Endodermal cell (in vitro differentiated cells): ENCODE measurements around the gene CSTPP1. TPM values are rescaled to one million over a fixed set of nuclear protein-coding genes. Genes with fewer than 3 reads are reported as not detected.
A peak's percentile ranks its signal among the peaks of the same experiment; 100 is the strongest.

ENCODE experiments used
- DNase-seq: peaks from one replicate; pipeline ENCODE4 v3.0.0-alpha.2; 2017
- H3K27ac ChIP-seq: 2 replicates; pipeline ENCODE4 v1.5.1; 2013; ENCODE audit warnings: mild to moderate bottlenecking, low read depth, low read length, moderate library complexity
- H3K27me3 ChIP-seq: 2 replicates; pipeline ENCODE4 v1.6.1; 2013; ENCODE audit warnings: mild to moderate bottlenecking, low read length, moderate library complexity; ENCODE audit not compliant: insufficient read depth, control insufficient read depth, poor library complexity, severe bottlenecking
- H3K36me3 ChIP-seq: 2 replicates; pipeline ENCODE4 v1.7.0; 2013; ENCODE audit warnings: mild to moderate bottlenecking, low read length, moderate library complexity; ENCODE audit not compliant: control insufficient read depth, insufficient read depth
- H3K4me1 ChIP-seq: one replicate; pipeline ENCODE4 v1.7.0; 2013; ENCODE audit warnings: low read length; ENCODE audit not compliant: control insufficient read depth, insufficient read depth
- H3K4me3 ChIP-seq: 2 replicates; pipeline ENCODE4 v1.5.1; 2013; ENCODE audit warnings: mild to moderate bottlenecking, low read length, moderate library complexity
- H3K9ac ChIP-seq: 2 replicates; pipeline ENCODE4 v1.6.1; 2013; ENCODE audit warnings: mild to moderate bottlenecking, low read length, moderate library complexity; ENCODE audit not compliant: poor library complexity, severe bottlenecking; ENCODE audit errors: extremely low read depth
- H3K9me3 ChIP-seq: 2 replicates; pipeline ENCODE4 v1.6.1; 2013; ENCODE audit warnings: mild to moderate bottlenecking, low read length, moderate library complexity; ENCODE audit not compliant: control insufficient read depth
- H3K27ac Mint-ChIP-seq: 2 replicates; pipeline ENCODE4 v1.8.0; 2020; ENCODE audit warnings: mixed read lengths
- H3K27me3 Mint-ChIP-seq: 2 replicates; pipeline ENCODE4 v1.8.0; 2021; ENCODE audit warnings: mild to moderate bottlenecking, mixed read lengths; ENCODE audit not compliant: insufficient read depth
- H3K36me3 Mint-ChIP-seq: 2 replicates; pipeline ENCODE4 v1.8.0; 2020; ENCODE audit warnings: low read depth, mixed read lengths
- H3K4me1 Mint-ChIP-seq: 2 replicates; pipeline ENCODE4 v1.8.0; 2020; ENCODE audit warnings: mixed read lengths
- H3K4me3 Mint-ChIP-seq: 2 replicates; pipeline ENCODE4 v1.8.0; 2020; ENCODE audit warnings: mild to moderate bottlenecking, moderate library complexity, mixed read lengths
- H3K9me3 Mint-ChIP-seq: 2 replicates; pipeline ENCODE4 v1.8.0; 2020; ENCODE audit warnings: mild to moderate bottlenecking, mixed read lengths
- WGBS, 2 experiments: methylation state at CpG; one replicate each; pipeline versions ENCODE4 v1.1.5 to v1.1.7; 2013; ENCODE audit warnings: missing lambda C conversion rate in 2 of 2, mixed read lengths in 1 of 2; ENCODE audit not compliant: insufficient coverage in 1 of 2, insufficient read length in 1 of 2; 5-methylcytosine and 5-hydroxymethylcytosine counted together
- total RNA-seq, 2 donors: library from RNA; stranded (reverse); fragmentation: NEBNext Ultra II Directional in 1 of 2; extraction: Animal tissue kit (Norgen Biotek cat#: 25700) in 1 of 2; gene quantifications; 2 replicates in 1 of 2; 3 replicates in 1 of 2; pipeline ENCODE4 v1.2.1, GENCODE V29; 2021
- TF ChIP-seq, protein P1 (sequence below): fragments of 200-600 bp; sonication (generic); conservative IDR thresholded peaks from 2 replicates; pipeline ENCODE4 v1.5.0; 2021; ENCODE audit warnings: antibody characterized with exemption, mild to moderate bottlenecking

CSTPP1 gene
- total RNA-seq, 2 donors from 2014 or later, result 46.7 to 57.6 TPM

- TF ChIP-seq, protein P1, sequence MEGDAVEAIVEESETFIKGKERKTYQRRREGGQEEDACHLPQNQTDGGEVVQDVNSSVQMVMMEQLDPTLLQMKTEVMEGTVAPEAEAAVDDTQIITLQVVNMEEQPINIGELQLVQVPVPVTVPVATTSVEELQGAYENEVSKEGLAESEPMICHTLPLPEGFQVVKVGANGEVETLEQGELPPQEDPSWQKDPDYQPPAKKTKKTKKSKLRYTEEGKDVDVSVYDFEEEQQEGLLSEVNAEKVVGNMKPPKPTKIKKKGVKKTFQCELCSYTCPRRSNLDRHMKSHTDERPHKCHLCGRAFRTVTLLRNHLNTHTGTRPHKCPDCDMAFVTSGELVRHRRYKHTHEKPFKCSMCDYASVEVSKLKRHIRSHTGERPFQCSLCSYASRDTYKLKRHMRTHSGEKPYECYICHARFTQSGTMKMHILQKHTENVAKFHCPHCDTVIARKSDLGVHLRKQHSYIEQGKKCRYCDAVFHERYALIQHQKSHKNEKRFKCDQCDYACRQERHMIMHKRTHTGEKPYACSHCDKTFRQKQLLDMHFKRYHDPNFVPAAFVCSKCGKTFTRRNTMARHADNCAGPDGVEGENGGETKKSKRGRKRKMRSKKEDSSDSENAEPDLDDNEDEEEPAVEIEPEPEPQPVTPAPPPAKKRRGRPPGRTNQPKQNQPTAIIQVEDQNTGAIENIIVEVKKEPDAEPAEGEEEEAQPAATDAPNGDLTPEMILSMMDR, result no peak
- Histone ChIP-seq H3K36me3 (peaks cover 4% of the 10 kb centered on the region), H3K4me3 (no peak overlapping the region), H3K27ac (no peak overlapping the region), H3K4me1 (peaks cover 11% of the 10 kb centered on the region), H3K9me3 (no peaks in the 10 kb centered on the region), H3K27me3 (no peaks in the 10 kb centered on the region), H3K9ac (no peak overlapping the region)
- WGBS, 2 experiments, result 90 to 92% methylated on average over 2 of the region's 2 CpGs
- H3K4me3 Mint-ChIP-seq, result no peak overlapping the region
- DNase-seq, result peak; percentile 13
- H3K9me3 Mint-ChIP-seq, result no peaks in the 10 kb centered on the region
- H3K36me3 Mint-ChIP-seq, result peaks cover 16% of the 10 kb centered on the region
- H3K4me1 Mint-ChIP-seq, result peaks cover 44% of the 10 kb centered on the region
- H3K27ac Mint-ChIP-seq, result no peak overlapping the region
- no peaks in the 10 kb centered on the region for H3K27me3 Mint-ChIP-seq
Observed at GRCh38 chr11:47137476-47137875, 200.9 kb downstream of the CSTPP1 start.

GRCh38 chr11:47139878-47140277 is 203.3 kb downstream of the CSTPP1 start:
- Mint-ChIP-seq H3K36me3 (peaks cover 19% of the 10 kb centered on the region), H3K27ac (no peak overlapping the region), H3K9me3 (no peaks in the 10 kb centered on the region), H3K4me1 (peaks cover 30% of the 10 kb centered on the region), H3K4me3 (no peak overlapping the region), H3K27me3 (no peaks in the 10 kb centered on the region)
- H3K27me3 ChIP-seq, result no peaks in the 10 kb centered on the region
- H3K36me3 ChIP-seq, result peaks cover 4% of the 10 kb centered on the region
- no peaks in the 10 kb centered on the region for H3K9me3 ChIP-seq
- no peaks in the 10 kb centered on the region for H3K4me1 ChIP-seq
- H3K9ac ChIP-seq, result no peak overlapping the region
- WGBS, 2 experiments, result 90 to 97% methylated on average over 3 to 4 of the region's 4 CpGs
- TF ChIP-seq, protein P1, result no peak
- no peak overlapping the region for H3K4me3 ChIP-seq
- DNase-seq, result no peak
- H3K27ac ChIP-seq, result no peak overlapping the region

DNA sequence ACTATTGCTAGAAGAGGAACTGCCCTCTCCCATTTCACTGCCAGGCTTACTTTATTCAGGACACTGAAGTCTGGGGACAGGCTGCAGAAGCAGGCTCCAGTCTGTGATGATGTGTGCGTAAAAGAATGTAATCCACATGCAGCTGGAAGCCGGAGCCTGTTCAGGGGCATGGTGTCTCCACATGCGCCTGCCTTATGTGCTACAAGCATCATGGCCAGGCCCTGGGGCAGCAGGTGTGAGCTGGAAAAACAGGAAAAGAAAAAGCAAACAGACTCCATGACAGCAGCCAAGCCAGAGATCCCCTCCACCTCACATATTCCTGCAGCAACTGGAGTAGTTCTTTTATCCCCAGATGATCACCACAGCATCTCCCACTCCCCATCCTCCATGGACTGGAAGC is 206.8 kb downstream of the CSTPP1 start:
- no peak for DNase-seq

More for the DNA sequence above, 206.8 kb downstream of the CSTPP1 start:
- Histone ChIP-seq H3K4me3 (no peak overlapping the region), H3K27ac (peak overlapping the region; percentile 78), H3K4me1 (no peaks in the 10 kb centered on the region), H3K9ac (no peak overlapping the region), H3K9me3 (no peaks in the 10 kb centered on the region), H3K36me3 (peaks cover 4% of the 10 kb centered on the region), H3K27me3 (no peaks in the 10 kb centered on the region)
- Mint-ChIP-seq H3K4me3 (no peak overlapping the region), H3K36me3 (peaks cover 15% of the 10 kb centered on the region), H3K9me3 (no peaks in the 10 kb centered on the region), H3K27me3 (no peaks in the 10 kb centered on the region), H3K27ac (no peak overlapping the region), H3K4me1 (peaks cover 6% of the 10 kb centered on the region)
- WGBS, 2 experiments, result 79 to 94% methylated on average over 3 of the region's 3 CpGs
- TF ChIP-seq, protein P1, result no peak
